ENCODE data around the gene ARHGEF9.
"Not testable (repeated sequence)": the region's sequence is repeated elsewhere in the genome, so short reads cannot be mapped to it uniquely, and the experiment has no call there.

ARHGEF9 gene

GRCh38 chrX:63675716-63676115 is 109.3 kb downstream of the ARHGEF9 start:
- H3K4me1 ChIP-seq (ENCODE audit: control insufficient read depth in 1 of 2, insufficient read depth in 2 of 2, low read length in 2 of 2), result no peaks in the 10 kb centered on the region
- no peaks in the 10 kb centered on the region for H3K9me3 ChIP-seq (ENCODE audit: control insufficient read depth in 1 of 2, low read length in 2 of 2)
- H3K9ac ChIP-seq (ENCODE audit: low read depth in 1 of 2, low read length in 2 of 2), result no peak overlapping the region
- no peak overlapping the region for H3K4me3 ChIP-seq (ENCODE audit: low read depth in 1 of 2, low read length in 2 of 2)
- no peaks in the 10 kb centered on the region for H3K27me3 ChIP-seq (ENCODE audit: control insufficient read depth in 1 of 2, insufficient read depth in 2 of 2, low read length in 2 of 2)
- peaks cover 43 to 60% of the 10 kb centered on the region in 2 donors for H3K36me3 ChIP-seq (ENCODE audit: control insufficient read depth in 1 of 2, insufficient read depth in 2 of 2, low read length in 2 of 2)
- no peak overlapping the region for H3K27ac ChIP-seq (ENCODE audit: low read depth, low read length)

GRCh38 chrX:63673896-63674295 is 111.1 kb downstream of the ARHGEF9 start:
- Histone ChIP-seq H3K4me1 (ENCODE audit: control insufficient read depth in 1 of 2, insufficient read depth in 2 of 2, low read length in 2 of 2) (no peaks in the 10 kb centered on the region), H3K27me3 (ENCODE audit: control insufficient read depth in 1 of 2, insufficient read depth in 2 of 2, low read length in 2 of 2) (no peaks in the 10 kb centered on the region), H3K27ac (ENCODE audit: low read depth, low read length) (no peak overlapping the region), H3K4me3 (ENCODE audit: low read depth in 1 of 2, low read length in 2 of 2) (no peak overlapping the region), H3K9me3 (ENCODE audit: control insufficient read depth in 1 of 2, low read length in 2 of 2) (no peaks in the 10 kb centered on the region), H3K36me3 (ENCODE audit: control insufficient read depth in 1 of 2, insufficient read depth in 2 of 2, low read length in 2 of 2) (peaks cover 43 to 66% of the 10 kb centered on the region in 2 donors), H3K9ac (ENCODE audit: low read depth in 1 of 2, low read length in 2 of 2) (no peak overlapping the region)

- Histone ChIP-seq H3K4me1 (ENCODE audit: control insufficient read depth in 1 of 2, insufficient read depth in 2 of 2, low read length in 2 of 2) (no peaks in the 10 kb centered on the region), H3K27me3 (ENCODE audit: control insufficient read depth in 1 of 2, insufficient read depth in 2 of 2, low read length in 2 of 2) (no peaks in the 10 kb centered on the region), H3K4me3 (ENCODE audit: low read depth in 1 of 2, low read length in 2 of 2) (no peak overlapping the region), H3K9ac (ENCODE audit: low read depth in 1 of 2, low read length in 2 of 2) (no peak overlapping the region), H3K9me3 (ENCODE audit: control insufficient read depth in 1 of 2, low read length in 2 of 2) (no peaks in the 10 kb centered on the region), H3K27ac (ENCODE audit: low read depth, low read length) (no peak overlapping the region), H3K36me3 (ENCODE audit: control insufficient read depth in 1 of 2, insufficient read depth in 2 of 2, low read length in 2 of 2) (peaks cover 5 to 22% of the 10 kb centered on the region in 2 donors)
Measured at GRCh38 chrX:63664741-63665140, 120.3 kb downstream of the ARHGEF9 start.

GRCh38 chrX:63664083-63664482 is 120.9 kb downstream of the ARHGEF9 start:
- no peaks in the 10 kb centered on the region for H3K4me1 ChIP-seq (ENCODE audit: control insufficient read depth in 1 of 2, insufficient read depth in 2 of 2, low read length in 2 of 2)
- H3K4me3 ChIP-seq (ENCODE audit: low read depth in 1 of 2, low read length in 2 of 2), result no peak overlapping the region

GRCh38 chrX:63661676-63662075 is 123.3 kb downstream of the ARHGEF9 start:
- H3K27me3 ChIP-seq (ENCODE audit: control insufficient read depth in 1 of 2, insufficient read depth in 2 of 2, low read length in 2 of 2), result no peaks in the 10 kb centered on the region
- H3K27ac ChIP-seq (ENCODE audit: low read depth, low read length), result no peak overlapping the region
- H3K9me3 ChIP-seq (ENCODE audit: control insufficient read depth in 1 of 2, low read length in 2 of 2), result no peaks in the 10 kb centered on the region
- no peaks in the 10 kb centered on the region for H3K4me1 ChIP-seq (ENCODE audit: control insufficient read depth in 1 of 2, insufficient read depth in 2 of 2, low read length in 2 of 2)
- no peak overlapping the region for H3K9ac ChIP-seq (ENCODE audit: low read depth in 1 of 2, low read length in 2 of 2)
- H3K36me3 ChIP-seq (ENCODE audit: control insufficient read depth in 1 of 2, insufficient read depth in 2 of 2, low read length in 2 of 2), result peaks cover 5 to 24% of the 10 kb centered on the region in 2 donors
- no peak overlapping the region for H3K4me3 ChIP-seq (ENCODE audit: low read depth in 1 of 2, low read length in 2 of 2)

More at GRCh38 chrX:63664083-63664482, 120.9 kb downstream of the ARHGEF9 start:
- Histone ChIP-seq H3K9ac (ENCODE audit: low read depth in 1 of 2, low read length in 2 of 2) (no peak overlapping the region), H3K9me3 (ENCODE audit: control insufficient read depth in 1 of 2, low read length in 2 of 2) (no peaks in the 10 kb centered on the region), H3K27ac (ENCODE audit: low read depth, low read length) (no peak overlapping the region), H3K36me3 (ENCODE audit: control insufficient read depth in 1 of 2, insufficient read depth in 2 of 2, low read length in 2 of 2) (peaks cover 5 to 23% of the 10 kb centered on the region in 2 donors), H3K27me3 (ENCODE audit: control insufficient read depth in 1 of 2, insufficient read depth in 2 of 2, low read length in 2 of 2) (no peaks in the 10 kb centered on the region)

- H3K27me3 ChIP-seq (ENCODE audit: control insufficient read depth in 1 of 2, insufficient read depth in 2 of 2, low read length in 2 of 2), result no peaks in the 10 kb centered on the region
- no peak overlapping the region for H3K27ac ChIP-seq (ENCODE audit: low read depth, low read length)
Measured at GRCh38 chrX:63658920-63659319, 126.1 kb downstream of the ARHGEF9 start.

GRCh38 chrX:63657821-63658220 is 127.2 kb downstream of the ARHGEF9 start:
- no peaks in the 10 kb centered on the region for H3K4me1 ChIP-seq (ENCODE audit: control insufficient read depth in 1 of 2, insufficient read depth in 2 of 2, low read length in 2 of 2)
- H3K27me3 ChIP-seq (ENCODE audit: control insufficient read depth in 1 of 2, insufficient read depth in 2 of 2, low read length in 2 of 2), result no peaks in the 10 kb centered on the region
- H3K27ac ChIP-seq (ENCODE audit: low read depth, low read length), result no peak overlapping the region
- H3K9me3 ChIP-seq (ENCODE audit: control insufficient read depth in 1 of 2, low read length in 2 of 2), result no peaks in the 10 kb centered on the region
- H3K36me3 ChIP-seq (ENCODE audit: control insufficient read depth in 1 of 2, insufficient read depth in 2 of 2, low read length in 2 of 2), result peaks cover 9 to 40% of the 10 kb centered on the region in 2 donors
- no peak overlapping the region for H3K4me3 ChIP-seq (ENCODE audit: low read depth in 1 of 2, low read length in 2 of 2)
- H3K9ac ChIP-seq (ENCODE audit: low read depth in 1 of 2, low read length in 2 of 2), result no peak overlapping the region

More at GRCh38 chrX:63658920-63659319, 126.1 kb downstream of the ARHGEF9 start:
- no peaks in the 10 kb centered on the region for H3K9me3 ChIP-seq (ENCODE audit: control insufficient read depth in 1 of 2, low read length in 2 of 2)
- H3K9ac ChIP-seq (ENCODE audit: low read depth in 1 of 2, low read length in 2 of 2), result no peak overlapping the region
- no peaks in the 10 kb centered on the region for H3K4me1 ChIP-seq (ENCODE audit: control insufficient read depth in 1 of 2, insufficient read depth in 2 of 2, low read length in 2 of 2)
- peaks cover 9 to 35% of the 10 kb centered on the region in 2 donors for H3K36me3 ChIP-seq (ENCODE audit: control insufficient read depth in 1 of 2, insufficient read depth in 2 of 2, low read length in 2 of 2)
- no peak overlapping the region for H3K4me3 ChIP-seq (ENCODE audit: low read depth in 1 of 2, low read length in 2 of 2)

GRCh38 chrX:63656871-63657580 is 128.0 kb downstream of the ARHGEF9 start:
- no peaks in the 10 kb centered on the region for H3K27me3 ChIP-seq (ENCODE audit: control insufficient read depth in 1 of 2, insufficient read depth in 2 of 2, low read length in 2 of 2)
- H3K36me3 ChIP-seq (ENCODE audit: control insufficient read depth in 1 of 2, insufficient read depth in 2 of 2, low read length in 2 of 2), result peaks cover 9 to 46% of the 10 kb centered on the region in 2 donors
- H3K27ac ChIP-seq (ENCODE audit: low read depth, low read length), result no peak overlapping the region

GRCh38 chrX:63652086-63652765 is 132.8 kb downstream of the ARHGEF9 start:
- Histone ChIP-seq H3K9ac (ENCODE audit: low read depth in 1 of 2, low read length in 2 of 2) (no peak overlapping the region), H3K27ac (ENCODE audit: low read depth, low read length) (no peak overlapping the region), H3K9me3 (ENCODE audit: control insufficient read depth in 1 of 2, low read length in 2 of 2) (no peaks in the 10 kb centered on the region), H3K4me3 (ENCODE audit: low read depth in 1 of 2, low read length in 2 of 2) (no peak overlapping the region), H3K4me1 (ENCODE audit: control insufficient read depth in 1 of 2, insufficient read depth in 2 of 2, low read length in 2 of 2) (no peaks in the 10 kb centered on the region), H3K27me3 (ENCODE audit: control insufficient read depth in 1 of 2, insufficient read depth in 2 of 2, low read length in 2 of 2) (no peaks in the 10 kb centered on the region), H3K36me3 (ENCODE audit: control insufficient read depth in 1 of 2, insufficient read depth in 2 of 2, low read length in 2 of 2) (peaks cover 9 to 31% of the 10 kb centered on the region in 2 donors)

More at GRCh38 chrX:63656871-63657580, 128.0 kb downstream of the ARHGEF9 start:
- Histone ChIP-seq H3K9me3 (ENCODE audit: control insufficient read depth in 1 of 2, low read length in 2 of 2) (no peaks in the 10 kb centered on the region), H3K4me3 (ENCODE audit: low read depth in 1 of 2, low read length in 2 of 2) (no peak overlapping the region), H3K9ac (ENCODE audit: low read depth in 1 of 2, low read length in 2 of 2) (no peak overlapping the region), H3K4me1 (ENCODE audit: control insufficient read depth in 1 of 2, insufficient read depth in 2 of 2, low read length in 2 of 2) (no peaks in the 10 kb centered on the region)

GRCh38 chrX:63645748-63646147 is 139.3 kb downstream of the ARHGEF9 start:
- not testable (repeated sequence) for H3K9me3 ChIP-seq (ENCODE audit: control insufficient read depth in 1 of 2, low read length in 2 of 2); H3K9ac ChIP-seq (ENCODE audit: low read depth in 1 of 2, low read length in 2 of 2); H3K27ac ChIP-seq (ENCODE audit: low read depth, low read length); H3K4me1 ChIP-seq (ENCODE audit: control insufficient read depth in 1 of 2, insufficient read depth in 2 of 2, low read length in 2 of 2); H3K36me3 ChIP-seq (ENCODE audit: control insufficient read depth in 1 of 2, insufficient read depth in 2 of 2, low read length in 2 of 2); H3K4me3 ChIP-seq (ENCODE audit: low read depth in 1 of 2, low read length in 2 of 2); H3K27me3 ChIP-seq (ENCODE audit: control insufficient read depth in 1 of 2, insufficient read depth in 2 of 2, low read length in 2 of 2)
